HG03045 (cell line): ENCODE results near the gene BCKDK.

Experiments
- ATAC-seq: cut with Tn5 transposase; IDR thresholded peaks from one replicate; pipeline ENCODE4 v1.9.1; 2021; ENCODE audit warnings: mild to moderate bottlenecking, moderate library complexity; ENCODE audit not compliant: unreplicated experiment

BCKDK gene

DNA sequence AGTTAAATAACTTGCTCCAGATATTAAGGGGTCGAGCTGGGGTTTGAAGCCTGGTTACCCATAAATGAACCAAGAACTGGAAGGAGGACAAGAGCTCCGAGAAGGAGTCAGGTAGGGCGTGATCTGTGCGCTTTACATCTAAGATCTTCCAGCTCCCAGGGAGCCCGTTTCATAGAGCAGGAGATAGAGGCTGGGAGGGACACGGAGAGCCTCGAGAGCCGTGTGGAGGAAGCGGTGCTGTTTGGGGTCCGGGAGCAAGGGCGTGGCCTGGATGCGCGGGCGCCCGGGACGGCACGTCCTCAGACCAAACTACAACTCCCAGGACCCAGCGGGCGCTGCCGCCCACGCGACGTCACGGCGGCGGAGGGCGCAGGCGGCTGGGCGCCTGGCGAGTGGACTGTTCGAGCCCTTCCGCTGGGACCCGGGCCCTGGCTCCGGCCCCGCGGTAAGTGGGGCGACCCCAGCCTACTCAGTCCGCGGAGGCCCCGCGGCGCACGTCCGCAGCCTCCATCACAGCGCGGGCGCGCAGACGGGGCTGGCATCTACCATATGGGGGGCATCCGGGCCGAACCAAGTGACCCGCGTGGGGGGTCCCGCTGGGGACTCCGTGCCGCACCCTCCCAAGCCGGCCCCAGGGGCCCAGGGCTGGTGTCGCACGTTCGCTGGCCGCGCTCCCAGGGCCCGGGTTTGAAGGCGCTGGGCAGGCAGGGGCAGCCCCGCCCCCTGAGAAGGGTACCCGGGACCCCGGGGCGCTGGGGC lies at the start of gene BCKDK:
BCKDK (plus strand) TSS at position 352 of the 759 bp plus-strand sequence. CDS start 838 bp downstream, outside the sequence.
- peak; percentile 72 for ATAC-seq

DNA sequence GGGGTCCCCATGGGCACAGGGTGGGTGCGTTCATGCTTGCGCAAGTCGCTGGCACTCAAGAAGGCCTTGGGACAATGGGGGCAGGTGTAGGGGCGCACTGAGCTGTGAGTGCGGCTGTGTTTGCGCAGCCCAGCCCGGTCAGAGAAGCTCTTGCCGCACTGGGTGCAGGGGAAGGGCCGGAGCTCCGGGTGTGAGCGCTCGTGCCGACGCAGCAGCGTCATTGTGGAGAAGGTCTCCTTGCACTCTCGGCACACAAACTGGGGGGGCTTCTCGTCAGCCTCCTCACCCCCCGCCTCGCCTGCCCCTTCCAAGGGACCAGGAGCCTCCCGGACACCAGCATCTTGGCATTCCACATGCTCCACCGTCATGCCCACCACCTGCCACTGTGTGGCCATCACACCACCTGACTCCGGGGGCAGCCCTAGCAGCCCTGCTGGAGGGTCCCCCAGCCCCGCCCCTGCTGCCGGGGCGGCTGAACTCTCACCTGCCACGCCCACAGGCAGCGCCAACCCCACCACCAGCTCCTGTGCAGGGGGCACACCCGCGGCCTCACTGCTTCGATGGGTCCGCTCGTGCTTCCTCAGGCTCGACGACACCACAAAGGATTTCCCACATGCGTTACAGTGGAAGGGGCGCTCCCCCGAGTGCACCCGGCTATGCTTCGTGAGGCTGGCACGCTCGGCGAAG lies 46.9 kb upstream of the BCKDK start:
- no peak for ATAC-seq

DNA sequence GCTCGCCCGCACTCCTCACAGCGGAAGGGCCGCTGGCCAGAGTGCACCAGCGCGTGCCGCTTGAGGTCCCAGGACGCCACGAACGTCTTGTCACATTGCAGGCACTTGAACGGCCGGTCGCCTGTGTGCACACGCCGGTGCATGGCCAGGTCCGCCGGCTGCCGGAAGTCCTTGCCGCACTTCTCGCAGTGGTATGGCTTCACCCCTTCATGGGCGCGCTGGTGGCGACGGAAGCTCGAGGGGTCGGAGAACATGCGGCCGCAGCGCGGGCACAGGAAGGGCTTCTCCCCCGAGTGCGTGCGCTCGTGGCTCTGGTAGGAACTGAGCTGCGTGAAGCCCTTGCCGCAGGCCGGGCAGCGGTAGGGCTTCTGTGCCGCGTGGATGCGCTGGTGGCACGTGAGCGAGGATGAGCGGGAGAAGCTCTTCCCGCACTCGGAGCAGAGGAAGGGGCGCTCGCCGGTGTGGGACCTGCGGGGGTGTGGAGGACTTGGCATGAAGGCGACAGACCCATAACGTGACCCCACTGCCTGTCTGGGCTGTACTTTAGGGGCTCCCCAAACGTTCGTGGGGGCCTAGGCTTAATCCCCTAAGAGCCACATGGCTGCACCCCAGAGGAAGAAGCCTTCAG lies 46.3 kb upstream of the BCKDK start:
- no peak for ATAC-seq

DNA sequence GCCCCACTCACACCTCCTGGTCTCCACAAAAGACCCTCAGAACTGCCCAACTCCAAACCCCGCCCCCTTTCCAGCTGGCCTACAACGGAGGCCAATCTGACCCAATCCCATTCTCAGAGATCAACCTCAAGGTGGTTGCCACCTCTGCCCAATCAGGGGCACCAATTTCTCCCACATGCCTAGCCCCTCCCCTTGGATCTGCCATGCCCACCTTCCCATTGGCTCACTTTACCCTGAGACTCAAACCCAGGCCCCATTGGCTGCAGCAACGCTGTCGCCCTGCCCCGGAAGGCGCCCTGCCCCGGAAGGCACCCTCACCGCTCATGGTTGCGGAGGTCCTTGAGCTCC lies 44.7 kb upstream of the BCKDK start:
- ATAC-seq: no peak

DNA sequence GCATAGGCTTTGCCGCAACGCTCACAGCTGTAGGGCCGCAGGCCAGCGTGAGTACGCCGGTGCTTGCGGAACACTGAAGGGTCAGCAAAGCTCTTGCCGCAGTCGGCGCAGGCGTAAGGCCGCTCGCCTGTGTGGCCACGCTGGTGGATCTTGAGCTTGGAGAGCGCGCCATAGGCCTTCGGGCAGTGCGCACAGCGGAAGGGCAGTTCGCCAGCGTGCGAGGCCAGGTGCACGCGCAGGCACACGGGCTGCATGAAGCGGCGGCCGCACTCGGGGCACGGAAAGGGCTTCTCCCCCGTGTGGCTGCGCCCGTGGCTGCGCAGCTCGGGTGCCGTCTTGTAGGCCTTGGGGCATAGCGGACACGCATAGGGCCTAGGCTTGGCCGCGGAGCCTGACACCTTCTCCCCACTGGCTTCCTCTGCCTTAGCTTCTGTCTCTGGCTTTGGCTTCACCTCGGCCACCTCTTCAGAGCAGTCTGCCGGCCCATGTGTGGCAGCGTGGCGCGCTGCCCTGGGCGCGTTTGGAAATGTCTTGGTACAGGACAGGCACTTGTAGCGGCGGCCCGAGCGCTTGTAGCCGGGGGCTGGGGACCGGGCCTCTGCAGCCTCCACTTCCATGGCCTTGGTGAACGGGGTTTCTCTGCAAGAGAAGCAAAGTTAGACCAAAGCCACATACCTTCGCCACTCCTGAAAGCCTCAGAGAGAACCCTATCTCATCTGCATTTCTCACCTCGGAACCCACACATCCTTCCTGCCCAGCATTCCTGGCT lies 44.2 kb upstream of the BCKDK start:
- ATAC-seq: no peak

DNA sequence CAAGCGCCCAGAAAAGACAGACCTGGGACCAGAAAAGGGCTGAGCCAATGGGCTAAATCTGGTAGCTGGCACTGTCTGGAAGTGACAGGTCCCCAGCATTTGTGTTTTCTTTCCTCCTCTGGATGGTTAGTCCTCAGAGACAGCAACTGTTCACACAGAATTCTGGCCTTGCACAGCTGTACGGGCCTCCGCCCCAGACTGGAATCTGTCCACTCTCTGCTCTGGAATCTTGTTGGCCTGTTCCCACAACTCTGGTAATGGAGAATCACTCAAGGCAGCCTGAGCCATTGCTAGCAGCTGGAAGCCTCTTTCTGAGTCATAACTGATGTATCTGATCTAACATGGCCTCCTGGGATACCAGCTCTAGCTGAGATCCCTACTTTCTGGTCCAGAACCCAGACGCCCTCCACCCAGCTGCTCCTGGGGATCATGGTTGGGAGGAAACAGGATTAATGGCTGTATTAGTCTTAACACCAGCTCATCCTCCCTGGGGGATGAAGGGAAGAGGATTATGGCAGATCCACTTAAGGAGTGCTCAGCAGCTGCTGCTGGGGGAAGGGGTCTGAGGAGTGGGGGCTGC lies 43.2 kb upstream of the BCKDK start:
- no peak for ATAC-seq

DNA sequence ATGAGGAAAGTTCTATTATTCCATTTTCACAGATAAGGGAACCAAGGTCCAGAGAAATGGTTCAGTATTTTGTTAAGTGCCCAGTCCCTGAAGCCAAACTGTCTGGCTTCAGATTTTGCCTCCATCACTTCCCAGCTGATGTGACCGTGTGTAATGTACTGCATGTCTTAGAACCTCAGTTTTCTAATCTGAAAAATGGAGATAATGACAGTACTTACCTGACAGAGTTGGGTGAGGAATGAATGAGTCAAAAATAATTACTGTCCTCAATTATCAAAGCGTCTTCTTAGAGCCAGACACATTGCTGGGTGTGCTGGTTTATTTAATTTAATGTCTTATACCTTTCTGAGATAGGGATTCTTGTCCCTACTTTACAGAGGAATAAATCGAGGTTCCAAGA lies 40.8 kb upstream of the BCKDK start:
- no peak for ATAC-seq

DNA sequence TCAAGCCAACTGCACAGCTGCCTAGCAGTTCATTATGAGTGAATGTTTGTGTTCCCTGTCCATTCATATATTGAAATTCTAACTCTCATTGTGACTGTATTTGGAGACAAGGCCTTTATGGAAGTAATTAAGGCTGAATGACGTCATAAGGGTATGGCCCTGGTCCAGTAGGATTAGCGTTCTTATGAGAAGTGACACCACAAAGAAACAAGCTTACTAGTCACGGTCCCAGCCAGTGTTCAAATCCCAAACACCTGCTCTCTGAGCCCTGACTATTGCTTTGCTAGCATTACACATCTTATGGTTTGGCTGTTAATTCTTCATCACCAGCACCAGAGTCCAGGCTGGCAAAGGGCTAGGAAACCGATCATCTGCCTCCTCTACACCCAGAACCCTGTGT lies 36.3 kb upstream of the BCKDK start:
- ATAC-seq: no peak

DNA sequence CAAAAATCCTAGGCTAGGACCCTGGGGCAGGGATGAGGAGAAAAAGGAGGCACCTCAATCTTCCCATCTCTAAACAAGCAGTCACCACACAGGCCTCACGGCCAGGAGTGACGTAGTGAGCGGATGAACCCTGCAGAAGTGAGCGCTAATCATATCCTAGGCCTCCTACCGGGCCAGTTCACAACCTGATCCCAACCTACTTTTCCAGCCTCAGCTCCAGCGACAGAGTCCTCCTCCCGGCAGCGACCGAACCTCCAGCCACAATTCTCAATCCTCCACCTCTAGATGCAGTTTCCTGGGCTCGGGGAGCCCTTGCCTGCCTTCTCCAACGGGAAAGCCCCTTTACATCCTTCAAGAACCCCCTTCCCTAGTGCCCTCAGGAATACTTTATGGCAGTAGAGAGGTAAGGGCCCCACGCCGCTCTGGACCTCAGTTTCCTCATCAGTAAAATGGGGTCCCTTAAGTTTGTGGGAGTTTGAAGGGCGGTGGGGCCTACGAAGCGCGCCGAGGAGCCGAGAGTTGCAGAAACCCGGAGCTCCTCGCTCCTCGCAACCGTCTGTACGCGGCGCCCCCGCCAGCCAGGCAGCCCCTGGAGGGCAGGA lies 35.5 kb upstream of the BCKDK start:
- ATAC-seq: peak; percentile 0

DNA sequence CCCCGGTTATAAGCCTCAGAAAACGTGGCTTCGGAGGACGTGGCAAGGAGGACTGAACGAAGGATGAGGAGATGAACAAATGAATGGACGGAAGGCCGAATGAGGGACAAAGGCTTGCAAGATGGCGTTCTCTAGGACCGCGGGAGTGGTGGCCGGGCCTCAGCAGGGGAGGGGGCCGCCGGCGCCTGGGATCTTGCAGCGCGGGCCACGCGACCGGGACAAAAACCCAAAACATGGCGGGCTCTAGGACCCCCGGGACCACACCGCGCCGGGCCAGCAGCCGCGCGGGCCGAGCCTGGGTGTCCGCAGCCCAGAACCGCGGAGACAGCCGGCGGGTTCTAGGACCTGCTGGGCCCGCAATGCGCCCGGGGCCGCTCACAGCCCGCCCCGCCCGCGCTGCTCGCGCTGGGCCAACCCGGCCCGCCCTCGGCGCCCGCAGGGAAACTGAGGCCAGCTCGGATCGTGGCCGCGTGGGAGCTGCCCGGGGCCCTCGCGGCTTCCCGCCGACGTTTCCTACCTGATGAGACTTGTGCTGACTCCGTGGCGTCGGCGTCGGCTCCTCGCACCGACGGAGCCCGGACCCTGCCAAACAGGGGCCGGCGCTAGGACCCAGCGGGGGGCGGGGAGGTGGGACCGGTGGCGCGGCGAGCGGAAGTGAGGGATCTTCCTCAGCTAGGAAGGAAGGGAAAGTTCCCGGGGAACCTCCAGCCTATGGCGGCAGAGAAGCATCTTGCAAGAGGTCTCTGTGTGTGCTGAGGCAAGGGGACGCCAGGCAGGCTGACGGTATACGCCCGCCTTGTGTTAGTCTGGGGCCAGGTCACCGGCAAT lies 34.8 kb upstream of the BCKDK start:
- peak; percentile 59 for ATAC-seq

DNA sequence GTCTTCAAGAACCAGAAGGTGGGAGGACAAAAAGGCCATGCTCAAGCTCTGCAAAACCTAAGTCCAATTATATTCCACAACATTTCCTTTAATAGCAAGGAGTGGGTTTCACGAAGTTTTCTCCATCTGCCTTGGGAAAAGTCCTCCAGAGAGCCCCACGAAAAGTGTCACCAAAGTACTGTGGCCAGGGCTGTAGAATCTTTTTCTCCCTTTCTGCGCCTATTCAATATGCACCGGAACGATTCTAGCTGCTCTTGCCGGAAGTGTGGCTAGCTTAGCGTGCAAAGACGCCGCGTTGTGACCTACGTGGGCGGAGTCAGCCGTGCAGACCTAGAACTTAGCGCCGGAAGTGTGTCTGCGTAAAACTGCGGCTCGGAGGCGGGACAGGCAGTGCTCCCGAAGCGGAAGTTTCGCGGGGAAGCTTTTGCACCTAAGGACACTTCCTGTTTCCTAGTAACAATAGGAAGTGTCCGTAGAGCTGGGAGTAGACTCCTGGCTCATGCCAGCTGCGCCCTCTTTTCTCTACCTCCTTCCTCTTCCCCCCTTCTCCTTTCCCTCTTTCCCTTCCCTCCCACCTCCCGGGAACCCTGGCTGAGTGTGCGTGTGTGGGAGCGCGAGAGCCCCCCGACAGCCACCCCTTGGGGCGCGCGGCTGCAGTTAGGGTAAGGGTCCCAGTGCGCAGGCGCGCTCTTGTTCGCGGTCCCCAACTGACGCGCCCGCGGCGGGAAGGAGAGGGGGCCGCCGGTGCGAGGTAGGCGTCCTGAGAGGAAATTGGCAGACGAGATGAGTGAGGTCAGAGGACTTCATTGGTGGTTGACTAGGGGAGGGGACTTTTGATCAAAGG lies 34.0 kb upstream of the BCKDK start, which contains the start of the genes ZNF646 and ZNF668:
ZNF646 (plus strand) TSS at position 453 of the 844 bp plus-strand sequence. CDS start 1,903 bp downstream, outside the sequence.
ZNF668 (minus strand) TSS at position 271 of the 844 bp plus-strand sequence. CDS start 9,781 bp downstream, outside the sequence.
- ATAC-seq: peak; percentile 69

DNA sequence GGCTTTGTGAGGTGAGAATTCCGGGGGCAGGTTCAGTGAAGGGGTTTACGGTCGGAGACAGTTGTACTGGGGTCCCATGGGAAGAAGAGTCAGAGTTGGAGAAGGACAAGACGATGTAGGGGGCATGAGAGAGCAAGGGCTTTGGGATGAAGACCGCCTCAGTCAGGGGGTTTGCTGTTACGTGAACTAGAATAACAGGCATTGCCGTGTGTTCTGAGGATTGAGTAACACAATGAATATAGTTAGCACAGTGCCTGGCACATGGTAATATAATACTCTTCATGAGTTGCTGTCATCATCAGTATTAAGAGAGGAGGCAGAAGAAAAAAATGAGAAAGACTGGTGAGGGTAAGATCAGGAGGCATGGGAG lies 33.4 kb upstream of the BCKDK start:
- ATAC-seq: no peak

DNA sequence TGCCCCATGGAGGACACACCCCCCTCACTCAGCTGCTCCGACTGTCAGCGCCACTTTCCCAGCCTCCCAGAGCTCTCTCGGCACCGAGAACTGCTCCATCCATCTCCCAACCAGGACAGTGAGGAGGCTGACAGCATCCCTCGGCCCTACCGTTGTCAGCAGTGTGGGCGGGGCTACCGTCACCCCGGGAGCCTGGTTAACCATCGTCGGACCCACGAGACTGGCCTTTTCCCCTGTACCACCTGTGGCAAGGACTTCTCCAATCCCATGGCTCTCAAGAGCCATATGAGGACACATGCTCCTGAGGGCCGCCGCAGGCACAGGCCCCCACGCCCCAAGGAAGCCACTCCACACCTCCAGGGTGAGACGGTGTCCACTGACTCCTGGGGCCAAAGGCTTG lies 31.9 kb upstream of the BCKDK start:
- ATAC-seq: no peak

DNA sequence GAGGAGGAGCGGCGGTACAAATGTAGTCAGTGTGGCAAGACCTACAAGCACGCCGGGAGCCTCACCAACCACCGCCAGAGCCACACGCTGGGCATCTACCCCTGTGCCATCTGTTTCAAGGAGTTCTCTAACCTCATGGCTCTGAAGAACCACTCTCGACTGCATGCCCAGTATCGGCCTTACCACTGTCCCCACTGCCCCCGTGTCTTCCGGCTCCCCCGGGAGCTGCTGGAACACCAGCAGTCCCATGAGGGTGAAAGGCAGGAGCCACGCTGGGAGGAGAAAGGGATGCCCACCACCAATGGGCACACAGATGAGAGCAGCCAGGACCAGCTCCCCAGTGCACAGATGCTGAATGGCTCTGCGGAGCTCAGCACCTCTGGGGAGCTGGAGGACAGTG lies 31.2 kb upstream of the BCKDK start:
- ATAC-seq: no peak

DNA sequence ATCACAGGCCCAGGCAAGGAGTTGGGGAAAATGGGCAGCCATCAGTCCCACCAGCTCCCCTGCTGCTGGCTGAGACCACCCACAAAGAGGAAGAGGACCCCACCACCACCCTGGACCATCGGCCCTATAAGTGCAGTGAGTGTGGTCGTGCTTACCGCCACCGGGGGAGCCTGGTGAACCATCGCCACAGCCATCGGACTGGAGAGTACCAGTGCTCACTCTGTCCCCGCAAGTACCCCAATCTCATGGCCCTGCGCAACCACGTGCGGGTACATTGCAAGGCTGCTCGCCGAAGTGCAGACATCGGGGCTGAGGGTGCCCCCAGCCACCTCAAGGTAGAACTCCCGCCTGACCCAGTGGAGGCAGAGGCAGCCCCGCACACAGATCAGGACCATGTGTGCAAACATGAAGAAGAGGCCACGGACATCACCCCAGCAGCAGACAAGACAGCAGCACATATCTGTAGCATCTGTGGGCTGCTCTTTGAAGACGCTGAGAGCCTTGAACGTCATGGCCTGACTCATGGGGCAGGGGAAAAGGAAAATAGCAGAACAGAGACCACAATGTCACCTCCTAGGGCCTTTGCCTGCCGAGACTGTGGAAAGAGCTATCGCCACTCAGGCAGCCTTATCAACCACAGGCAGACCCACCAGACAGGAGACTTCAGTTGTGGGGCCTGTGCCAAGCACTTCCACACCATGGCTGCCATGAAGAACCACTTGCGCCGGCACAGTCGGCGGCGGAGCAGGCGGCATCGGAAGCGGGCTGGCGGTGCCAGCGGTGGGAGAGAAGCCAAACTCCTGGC lies 30.4 kb upstream of the BCKDK start:
- ATAC-seq: no peak

DNA sequence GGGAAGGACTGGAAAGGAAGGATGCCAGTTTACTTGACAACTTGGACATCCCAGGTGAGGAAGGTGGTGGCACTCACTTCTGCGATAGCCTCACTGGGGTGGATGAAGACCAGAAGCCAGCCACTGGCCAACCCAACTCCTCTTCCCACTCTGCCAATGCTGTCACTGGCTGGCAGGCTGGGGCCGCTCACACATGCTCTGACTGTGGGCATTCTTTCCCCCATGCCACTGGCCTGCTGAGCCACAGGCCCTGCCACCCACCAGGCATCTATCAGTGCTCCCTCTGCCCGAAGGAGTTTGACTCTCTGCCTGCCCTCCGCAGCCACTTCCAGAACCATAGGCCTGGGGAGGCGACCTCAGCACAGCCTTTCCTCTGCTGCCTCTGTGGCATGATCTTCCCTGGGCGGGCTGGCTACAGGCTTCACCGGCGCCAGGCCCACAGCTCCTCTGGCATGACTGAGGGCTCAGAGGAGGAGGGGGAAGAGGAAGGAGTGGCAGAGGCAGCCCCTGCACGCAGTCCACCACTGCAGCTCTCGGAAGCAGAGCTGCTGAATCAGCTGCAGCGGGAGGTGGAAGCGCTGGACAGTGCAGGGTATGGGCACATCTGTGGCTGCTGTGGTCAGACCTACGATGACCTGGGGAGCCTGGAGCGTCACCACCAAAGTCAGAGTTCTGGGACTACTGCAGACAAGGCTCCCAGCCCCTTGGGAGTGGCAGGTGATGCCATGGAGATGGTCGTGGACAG lies 29.4 kb upstream of the BCKDK start:
- no peak for ATAC-seq

DNA sequence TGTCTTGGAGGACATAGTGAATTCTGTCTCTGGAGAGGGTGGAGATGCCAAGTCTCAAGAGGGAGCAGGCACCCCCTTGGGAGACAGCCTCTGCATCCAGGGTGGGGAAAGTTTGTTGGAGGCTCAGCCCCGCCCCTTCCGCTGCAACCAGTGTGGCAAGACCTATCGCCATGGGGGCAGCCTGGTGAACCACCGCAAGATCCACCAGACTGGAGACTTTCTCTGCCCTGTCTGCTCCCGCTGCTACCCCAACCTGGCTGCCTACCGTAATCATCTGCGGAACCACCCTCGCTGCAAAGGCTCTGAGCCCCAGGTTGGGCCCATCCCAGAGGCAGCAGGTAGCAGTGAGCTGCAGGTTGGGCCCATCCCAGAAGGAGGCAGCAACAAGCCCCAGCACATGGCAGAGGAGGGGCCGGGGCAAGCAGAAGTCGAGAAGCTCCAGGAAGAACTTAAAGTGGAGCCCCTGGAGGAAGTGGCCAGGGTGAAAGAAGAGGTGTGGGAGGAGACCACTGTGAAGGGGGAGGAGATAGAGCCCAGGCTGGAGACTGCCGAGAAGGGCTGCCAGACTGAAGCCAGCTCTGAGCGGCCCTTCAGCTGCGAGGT lies 28.7 kb upstream of the BCKDK start:
- no peak for ATAC-seq
